GM21390 (cell line): Measurements from ENCODE around the gene NDUFS3.
A peak's percentile ranks its signal among the peaks of the same experiment; 100 is the strongest.

Experiments
- ATAC-seq: cut with Tn5 transposase; IDR thresholded peaks from one replicate; pipeline ENCODE4 v1.9.1; 2021; ENCODE audit not compliant: unreplicated experiment

NDUFS3 gene

GRCh38 chr11:47589977-47590861 is 11.3 kb downstream of the NDUFS3 start:
- ATAC-seq = no peak

DNA sequence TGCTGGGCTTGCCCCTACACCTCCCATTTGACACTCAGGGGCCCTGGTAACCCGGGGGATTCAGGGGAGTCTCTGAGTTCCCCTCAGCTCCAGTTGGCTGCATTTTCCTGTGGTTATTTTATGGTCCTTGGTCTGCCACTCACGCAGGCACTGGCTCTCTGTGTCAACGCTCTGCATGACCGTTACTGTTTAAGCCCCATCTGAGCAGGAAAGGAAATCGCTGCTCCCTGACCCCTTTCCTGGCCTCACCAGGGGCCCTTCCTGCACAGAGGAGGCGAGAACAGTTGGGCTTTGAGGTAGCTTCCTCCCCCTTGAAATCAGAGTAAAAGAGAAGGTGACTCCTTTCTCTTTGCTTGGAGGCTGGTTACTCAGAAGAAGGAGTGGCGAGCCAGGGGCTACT is 12.9 kb downstream of the NDUFS3 start:
- ATAC-seq = no peak

GRCh38 chr11:47592251-47592650 is 13.4 kb downstream of the NDUFS3 start:
- ATAC-seq = no peak

DNA sequence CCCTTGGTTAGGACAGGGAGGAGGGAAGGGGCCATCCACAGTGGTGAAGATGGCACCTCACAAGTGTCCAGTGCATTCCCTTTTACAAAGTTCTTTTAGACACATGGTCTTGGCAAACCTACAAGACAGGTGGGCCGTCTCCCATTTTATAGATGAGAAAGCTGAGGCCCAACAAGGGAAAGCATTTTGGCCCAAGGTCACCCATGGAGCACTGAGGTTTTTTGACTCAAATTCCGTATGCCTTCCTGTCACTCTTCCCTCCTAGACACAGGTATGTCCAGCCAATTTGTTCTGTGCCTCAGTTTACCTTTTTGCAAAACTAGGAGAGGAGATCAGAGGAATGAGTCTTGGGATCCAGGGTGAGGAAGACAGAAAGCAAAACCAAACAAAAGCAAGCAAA is 14.1 kb downstream of the NDUFS3 start:
- no peak for ATAC-seq

- no peak for ATAC-seq
These were observed 14.6 kb downstream of the NDUFS3 start for GRCh38 chr11:47593492-47593933.

GRCh38 chr11:47593934-47594855 is 15.3 kb downstream of the NDUFS3 start, which contains the start of gene C1QTNF4:
C1QTNF4 (minus strand) TSS chr11:47594411; CDS start chr11:47590810, 3,601 bp downstream.
- ATAC-seq = no peak

- no peak for ATAC-seq
These were observed 16.2 kb downstream of the NDUFS3 start for GRCh38 chr11:47595029-47595428.

DNA sequence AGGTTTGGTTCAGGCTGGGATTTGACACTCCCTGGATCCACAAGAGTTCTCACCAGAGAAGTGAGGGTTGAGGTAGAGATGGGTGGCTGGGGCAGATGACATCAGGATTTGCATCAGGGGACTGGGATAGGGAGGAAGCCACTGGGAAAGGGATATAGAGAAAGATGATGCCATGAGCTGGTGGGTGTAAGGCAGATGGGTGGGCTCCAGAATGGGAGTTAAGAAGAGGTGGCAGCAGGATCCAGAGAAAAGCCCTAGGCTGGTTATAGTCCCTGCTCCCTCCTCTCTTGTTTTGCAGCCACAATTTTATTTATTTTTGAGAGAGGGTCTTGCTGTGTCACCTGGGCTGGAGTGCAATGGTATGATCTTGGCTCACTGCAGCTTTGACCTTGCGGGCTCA is 17.1 kb downstream of the NDUFS3 start:
- ATAC-seq = no peak

GRCh38 chr11:47599902-47600301 is 21.0 kb downstream of the NDUFS3 start:
- no peak for ATAC-seq

DNA sequence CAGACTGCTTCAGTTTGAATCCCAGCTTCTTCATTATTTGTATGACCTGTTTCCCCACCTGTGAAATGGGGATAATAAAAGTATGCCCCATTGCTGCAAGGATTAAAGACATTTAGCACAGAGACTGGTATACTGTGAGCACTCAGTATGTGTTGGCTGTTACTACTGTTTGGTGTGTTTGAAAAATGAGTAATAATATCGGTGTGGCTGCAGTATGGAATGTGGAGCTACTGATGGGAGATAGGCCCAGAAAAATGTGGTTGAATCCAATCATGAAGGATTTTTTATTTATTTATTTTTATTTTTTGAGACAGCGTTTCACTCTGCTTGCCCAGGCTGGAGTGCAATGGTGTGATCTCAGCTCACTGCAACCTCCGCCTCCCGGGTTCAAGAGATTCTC is 24.4 kb downstream of the NDUFS3 start:
- ATAC-seq = no peak

GRCh38 chr11:47605921-47606320 is 27.0 kb downstream of the NDUFS3 start:
- no peak for ATAC-seq

GRCh38 chr11:47606731-47607130 is 27.9 kb downstream of the NDUFS3 start:
- no peak for ATAC-seq

- no peak for ATAC-seq
These were observed 28.5 kb downstream of the NDUFS3 start for GRCh38 chr11:47607380-47607779.

DNA sequence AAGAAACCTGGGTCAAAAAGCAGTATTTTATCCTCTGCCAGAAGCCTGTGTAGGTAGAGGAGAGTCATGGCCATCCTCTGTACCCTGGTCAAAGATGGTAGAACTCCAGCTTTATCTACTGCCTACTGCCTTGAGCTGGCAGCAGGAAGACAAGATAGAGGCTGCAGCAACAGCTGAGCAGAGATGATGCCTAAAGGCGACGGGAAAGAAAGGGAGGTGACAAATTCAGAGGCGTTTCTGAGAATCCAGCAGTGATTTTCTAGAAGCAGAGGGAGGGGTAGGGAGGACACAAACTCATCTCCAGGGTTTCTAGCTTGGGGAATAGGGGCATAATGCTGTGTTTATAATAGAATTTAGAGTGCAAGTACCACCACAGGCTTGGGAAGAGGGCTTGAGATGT is 30.8 kb downstream of the NDUFS3 start:
- no peak for ATAC-seq

GRCh38 chr11:47611348-47611794 is 32.5 kb downstream of the NDUFS3 start:
- peak; percentile 92 for ATAC-seq

DNA sequence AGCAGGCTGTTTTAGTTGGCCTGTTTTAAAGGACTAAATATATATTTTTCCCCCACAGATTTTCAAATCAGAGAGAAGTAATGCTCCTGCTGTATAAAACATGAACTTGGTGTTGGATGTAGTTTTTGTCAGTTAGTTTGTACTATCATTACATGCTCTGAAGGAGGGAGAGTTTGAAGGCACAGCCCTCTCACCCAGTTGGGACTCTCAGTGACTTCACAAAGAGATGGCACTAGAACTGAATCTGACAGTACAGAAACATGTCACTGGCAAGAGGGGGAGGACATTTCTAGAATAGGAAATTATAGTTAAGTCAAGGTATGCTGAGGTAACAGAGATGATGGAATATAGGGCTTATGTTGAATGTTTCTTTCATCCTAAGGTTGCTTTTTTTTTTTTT is 36.4 kb downstream of the NDUFS3 start:
- ATAC-seq = no peak

DNA sequence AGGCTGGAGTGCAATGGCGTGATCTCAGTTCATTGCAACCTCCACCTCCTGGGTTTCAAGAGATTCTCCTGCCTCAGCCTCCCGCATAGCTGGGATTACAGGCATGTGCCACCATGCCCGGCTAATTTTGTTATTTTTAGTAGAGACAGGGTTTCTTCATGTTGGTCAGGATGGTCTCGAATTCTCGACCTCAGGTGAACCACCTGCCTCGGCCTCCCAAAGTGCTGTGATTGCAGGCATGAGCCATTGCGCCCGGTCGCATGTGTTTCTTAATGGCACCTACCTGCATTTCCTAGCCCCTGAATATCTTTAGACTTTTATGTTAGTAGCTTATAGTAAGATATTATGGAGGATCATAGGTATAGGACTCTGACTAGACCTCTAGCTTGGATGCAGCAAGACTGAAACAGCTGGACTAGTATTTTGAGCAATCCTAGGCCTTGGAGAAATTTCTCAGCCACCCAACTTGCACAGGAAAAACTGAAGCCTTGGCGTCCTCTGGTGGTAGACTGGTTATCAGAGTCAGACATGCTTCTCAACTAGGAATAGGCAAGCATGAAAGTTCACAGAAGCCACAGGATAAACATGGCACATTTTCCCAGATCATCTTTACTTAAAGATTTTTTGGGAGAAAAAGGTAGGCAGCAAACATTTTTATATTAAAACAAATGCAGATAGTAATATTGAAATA is 38.0 kb downstream of the NDUFS3 start:
- no peak for ATAC-seq

GRCh38 chr11:47617417-47617809 is 38.5 kb downstream of the NDUFS3 start:
- ATAC-seq = no peak

GRCh38 chr11:47620836-47621378 is 42.0 kb downstream of the NDUFS3 start:
- no peak for ATAC-seq

GRCh38 chr11:47626234-47626633 is 47.4 kb downstream of the NDUFS3 start:
- ATAC-seq = no peak

DNA sequence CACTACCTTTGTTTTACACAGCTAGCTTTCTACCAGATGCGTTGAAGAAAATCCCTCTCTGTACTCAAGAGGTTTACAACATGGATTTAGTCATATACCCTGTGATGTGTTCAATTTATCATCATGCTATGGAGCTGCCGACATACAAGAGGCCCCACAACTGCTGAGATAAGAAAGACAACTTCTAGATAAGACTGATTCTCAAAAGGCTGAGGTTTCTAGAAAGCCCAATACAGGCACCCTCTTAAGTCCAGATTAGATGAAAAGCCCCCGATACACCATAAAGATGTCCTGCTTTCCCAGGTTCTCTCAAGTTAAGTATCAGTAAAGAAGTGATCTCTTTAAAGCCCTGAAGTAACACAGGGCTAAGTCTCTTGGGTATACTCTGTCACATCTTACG is 49.2 kb downstream of the NDUFS3 start:
- ATAC-seq = no peak
